ENCODE measurements around the gene SCRN1.

DNA sequence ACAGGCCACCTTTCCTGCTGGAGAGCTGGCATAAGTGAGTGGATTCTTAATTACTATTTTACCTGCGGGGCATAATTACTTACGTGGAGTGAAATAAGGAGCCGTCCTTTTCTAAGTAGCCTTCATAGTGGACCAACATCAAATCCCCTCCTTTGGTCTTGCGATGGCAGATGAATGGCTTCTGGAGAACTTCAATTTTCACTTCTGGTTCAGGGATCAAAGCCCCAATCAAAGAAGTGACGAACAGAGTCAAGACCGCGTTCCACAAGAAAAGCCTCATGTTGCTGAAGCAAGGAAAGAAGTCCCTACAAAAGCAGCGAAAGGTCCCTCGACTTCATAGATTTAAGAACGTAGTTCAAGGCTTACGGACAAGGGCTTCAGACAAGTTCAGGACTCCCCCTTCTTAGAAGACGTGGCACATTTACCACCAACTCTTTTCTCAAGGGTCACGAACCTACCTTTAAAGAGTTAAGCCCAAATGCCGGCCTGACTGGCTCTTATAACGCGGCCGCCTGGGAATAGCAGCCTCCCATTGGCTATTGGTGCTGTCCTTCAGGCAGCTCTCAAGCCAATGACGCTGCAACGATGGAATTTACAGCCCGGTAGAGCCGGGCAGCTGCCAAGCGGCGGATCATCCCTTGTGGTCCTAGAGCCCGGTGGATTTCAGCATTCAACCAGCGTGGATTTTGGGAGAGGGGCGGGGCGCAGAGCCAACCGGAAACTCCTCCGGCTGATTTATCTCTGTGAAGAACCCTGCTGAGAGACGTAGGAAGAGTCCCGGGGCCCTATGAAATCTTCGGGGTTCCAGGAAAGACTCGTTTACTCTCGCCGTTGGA lies 36.8 kb upstream of the SCRN1 start, which contains the start of gene FKBP14:
- TF ChIP-seq, protein P1, sequence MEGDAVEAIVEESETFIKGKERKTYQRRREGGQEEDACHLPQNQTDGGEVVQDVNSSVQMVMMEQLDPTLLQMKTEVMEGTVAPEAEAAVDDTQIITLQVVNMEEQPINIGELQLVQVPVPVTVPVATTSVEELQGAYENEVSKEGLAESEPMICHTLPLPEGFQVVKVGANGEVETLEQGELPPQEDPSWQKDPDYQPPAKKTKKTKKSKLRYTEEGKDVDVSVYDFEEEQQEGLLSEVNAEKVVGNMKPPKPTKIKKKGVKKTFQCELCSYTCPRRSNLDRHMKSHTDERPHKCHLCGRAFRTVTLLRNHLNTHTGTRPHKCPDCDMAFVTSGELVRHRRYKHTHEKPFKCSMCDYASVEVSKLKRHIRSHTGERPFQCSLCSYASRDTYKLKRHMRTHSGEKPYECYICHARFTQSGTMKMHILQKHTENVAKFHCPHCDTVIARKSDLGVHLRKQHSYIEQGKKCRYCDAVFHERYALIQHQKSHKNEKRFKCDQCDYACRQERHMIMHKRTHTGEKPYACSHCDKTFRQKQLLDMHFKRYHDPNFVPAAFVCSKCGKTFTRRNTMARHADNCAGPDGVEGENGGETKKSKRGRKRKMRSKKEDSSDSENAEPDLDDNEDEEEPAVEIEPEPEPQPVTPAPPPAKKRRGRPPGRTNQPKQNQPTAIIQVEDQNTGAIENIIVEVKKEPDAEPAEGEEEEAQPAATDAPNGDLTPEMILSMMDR (conservative IDR thresholded peaks at IDR 0.05; ENCODE audit: low read depth, low read length) = no peak
- TF ChIP-seq EZH2phosphoT487 (IDR thresholded peaks at IDR 0.05; ENCODE audit: borderline replicate concordance, low read length) = no peak
